Measurements from ENCODE around the gene KLK13. TPM values are rescaled to one million over a fixed set of nuclear protein-coding genes. Genes with fewer than 3 reads are reported as not detected.

The KLK13 gene, protein sequence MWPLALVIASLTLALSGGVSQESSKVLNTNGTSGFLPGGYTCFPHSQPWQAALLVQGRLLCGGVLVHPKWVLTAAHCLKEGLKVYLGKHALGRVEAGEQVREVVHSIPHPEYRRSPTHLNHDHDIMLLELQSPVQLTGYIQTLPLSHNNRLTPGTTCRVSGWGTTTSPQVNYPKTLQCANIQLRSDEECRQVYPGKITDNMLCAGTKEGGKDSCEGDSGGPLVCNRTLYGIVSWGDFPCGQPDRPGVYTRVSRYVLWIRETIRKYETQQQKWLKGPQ
- total RNA-seq (2014; rRNA removed): not detected in 2 replicates
- not detected for polyA plus RNA-seq (2012)

DNA sequence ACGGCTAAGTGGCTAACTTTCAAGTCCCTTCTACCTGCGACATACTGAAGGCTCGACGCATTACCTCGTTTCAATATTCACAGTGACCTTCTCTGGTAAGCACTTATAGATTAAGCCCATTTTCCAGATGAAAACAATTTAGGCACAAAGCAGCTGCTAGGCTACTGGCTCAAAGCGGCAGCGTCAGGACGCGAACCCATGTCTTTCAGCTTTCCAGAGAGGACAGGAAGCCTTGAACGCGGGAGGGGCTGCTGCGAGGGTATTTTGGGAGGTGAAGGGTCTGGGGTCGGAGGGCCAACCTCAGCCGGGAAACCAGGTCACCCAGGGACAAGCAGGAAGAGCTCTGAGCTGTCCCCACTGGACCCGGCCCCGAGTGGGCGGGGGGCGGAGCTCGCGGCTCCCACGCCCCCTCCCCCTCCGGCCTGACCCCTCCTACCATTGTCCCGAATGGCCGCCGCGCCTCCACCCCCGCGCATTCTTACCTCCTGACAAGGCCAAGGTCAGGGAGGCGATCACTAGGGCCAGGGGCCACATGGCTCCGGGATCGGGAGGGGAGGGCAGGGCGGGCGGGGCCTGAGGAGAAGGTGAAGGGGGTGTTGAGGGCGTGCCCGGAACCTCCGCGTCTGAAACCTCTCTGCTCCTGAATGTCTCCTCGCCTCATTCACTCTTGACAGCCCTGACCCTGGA lies at the start of gene KLK13:
TSS of gene KLK13 (minus strand) at position 559 of the 687 bp plus-strand sequence. CDS start at position 534, 25 bp downstream.
- DNase-seq (ENCODE audit: low read depth): no peak

DNA sequence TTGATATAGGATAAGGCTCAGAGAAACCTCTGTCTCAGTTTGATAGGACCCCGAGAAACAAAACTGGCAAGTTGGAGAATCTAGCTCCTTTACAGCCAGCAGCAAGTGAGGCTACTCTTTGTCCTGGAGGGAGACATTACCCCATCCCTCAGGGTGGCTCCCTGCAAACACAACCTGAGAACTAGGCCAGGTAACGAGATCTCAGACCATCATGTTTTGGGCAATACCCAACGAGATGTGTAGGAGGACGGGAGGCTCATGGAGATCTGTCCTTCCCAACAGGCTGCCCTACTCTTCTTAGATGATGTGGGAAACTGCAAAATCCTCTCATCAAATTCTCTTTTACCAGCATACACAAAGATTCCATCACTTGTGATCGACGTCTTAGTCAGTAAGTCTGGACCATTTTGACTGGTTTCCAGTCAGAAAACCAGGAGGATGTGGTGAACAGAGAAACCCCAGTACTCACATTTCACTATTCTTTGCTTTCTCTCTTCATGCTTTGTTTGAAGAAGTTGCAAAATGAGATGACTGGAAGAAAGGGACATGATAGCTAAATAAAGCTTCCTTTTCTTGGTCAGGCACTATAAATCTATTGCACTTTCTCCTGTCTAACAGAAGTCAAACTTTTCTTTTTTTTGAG lies 49.3 kb upstream of the KLK13 start:
- DNase-seq (ENCODE audit: low read depth): no peak

DNA sequence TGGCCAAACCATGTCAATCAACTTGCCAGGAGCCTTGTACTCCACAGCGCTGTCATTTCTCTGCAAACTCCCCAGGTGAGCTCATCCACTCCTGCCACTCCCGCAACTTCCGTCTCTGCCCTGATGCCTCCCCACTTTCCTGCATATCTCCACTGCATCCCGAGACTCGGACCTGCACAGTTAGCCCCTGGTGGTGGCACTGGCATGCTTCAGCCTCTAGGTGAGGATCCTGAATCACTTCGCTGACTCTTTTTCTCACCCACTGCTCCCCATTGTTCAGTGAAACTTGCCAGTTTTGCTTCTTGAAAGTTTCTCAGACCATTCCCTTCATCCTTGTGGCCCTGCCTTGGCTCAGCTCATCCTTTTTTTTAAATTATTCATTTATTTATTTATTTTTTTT lies 46.7 kb upstream of the KLK13 start:
- no peak for DNase-seq (ENCODE audit: low read depth)

DNA sequence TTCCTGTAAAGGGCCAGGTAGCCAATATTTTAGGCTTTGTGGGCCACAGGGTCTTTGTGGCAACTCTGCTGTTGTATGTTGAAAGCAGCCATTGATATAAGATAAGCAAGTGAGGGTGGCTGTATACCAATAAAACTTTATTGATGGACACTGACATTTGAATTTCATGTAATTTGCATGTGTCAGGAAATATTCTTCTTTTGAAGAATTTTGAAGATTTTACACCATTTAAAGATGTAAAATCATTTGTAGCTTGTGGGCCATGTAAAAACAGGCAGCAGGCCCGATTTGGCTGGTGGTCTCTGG lies 45.7 kb upstream of the KLK13 start:
- DNase-seq (ENCODE audit: low read depth): no peak

DNA sequence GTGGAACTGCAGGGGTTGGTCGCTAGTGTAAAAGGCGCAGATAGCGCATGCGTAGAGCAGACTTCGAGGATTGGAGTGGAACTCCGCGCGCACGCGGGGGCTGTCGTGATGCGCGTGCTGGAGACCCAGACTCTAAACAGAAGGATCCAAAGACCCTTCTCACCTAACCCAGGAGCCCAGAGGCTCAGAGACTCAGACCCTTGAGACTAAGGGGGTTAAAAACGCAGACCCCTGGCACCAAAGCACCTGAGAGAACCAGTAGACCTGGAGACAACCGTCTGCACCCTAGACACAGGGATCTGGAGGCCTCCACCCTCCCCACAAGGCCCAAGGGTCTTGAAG lies 43.9 kb upstream of the KLK13 start:
- DNase-seq (ENCODE audit: low read depth): no peak

DNA sequence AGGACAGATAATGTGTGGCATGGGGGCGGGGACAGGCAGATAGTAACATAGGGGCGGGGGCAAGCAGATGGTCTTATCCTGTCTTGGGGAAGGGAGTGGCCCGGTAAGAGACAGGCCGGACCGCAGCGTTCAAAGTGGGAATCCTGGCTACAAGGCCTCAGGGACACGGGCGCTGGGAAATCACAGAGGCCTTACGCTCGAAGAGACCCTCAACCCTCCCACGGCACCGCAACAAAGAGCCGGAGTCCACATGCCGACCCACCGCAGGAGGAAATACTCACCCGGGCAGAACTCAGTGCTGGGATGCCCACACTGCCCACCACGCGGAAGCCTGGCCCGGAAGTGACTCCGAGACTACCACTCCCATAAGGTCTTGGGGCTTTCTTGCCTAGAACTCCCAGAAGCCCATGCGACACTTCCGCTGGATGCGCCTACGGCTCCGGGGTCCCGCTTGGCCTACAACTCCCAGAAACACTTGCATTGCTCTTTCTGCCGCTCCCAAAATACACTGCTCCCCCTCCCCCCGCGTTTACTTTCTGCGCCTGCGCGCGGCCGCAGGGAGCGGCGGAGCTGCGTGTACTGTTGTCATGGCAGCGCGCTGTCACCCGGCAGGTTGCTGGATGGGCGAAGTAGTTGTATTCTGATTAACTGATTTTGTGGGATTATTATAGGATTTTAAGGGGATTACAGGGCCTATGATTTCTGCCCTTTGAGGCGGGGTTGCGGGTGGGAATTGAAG lies 43.3 kb upstream of the KLK13 start, which contains the start of gene CTU1:
TSS of gene CTU1 (minus strand) at position 344 of the 739 bp plus-strand sequence. CDS start 3,840 bp downstream, outside the sequence.
- DNase-seq (ENCODE audit: low read depth): peak; percentile 99

DNA sequence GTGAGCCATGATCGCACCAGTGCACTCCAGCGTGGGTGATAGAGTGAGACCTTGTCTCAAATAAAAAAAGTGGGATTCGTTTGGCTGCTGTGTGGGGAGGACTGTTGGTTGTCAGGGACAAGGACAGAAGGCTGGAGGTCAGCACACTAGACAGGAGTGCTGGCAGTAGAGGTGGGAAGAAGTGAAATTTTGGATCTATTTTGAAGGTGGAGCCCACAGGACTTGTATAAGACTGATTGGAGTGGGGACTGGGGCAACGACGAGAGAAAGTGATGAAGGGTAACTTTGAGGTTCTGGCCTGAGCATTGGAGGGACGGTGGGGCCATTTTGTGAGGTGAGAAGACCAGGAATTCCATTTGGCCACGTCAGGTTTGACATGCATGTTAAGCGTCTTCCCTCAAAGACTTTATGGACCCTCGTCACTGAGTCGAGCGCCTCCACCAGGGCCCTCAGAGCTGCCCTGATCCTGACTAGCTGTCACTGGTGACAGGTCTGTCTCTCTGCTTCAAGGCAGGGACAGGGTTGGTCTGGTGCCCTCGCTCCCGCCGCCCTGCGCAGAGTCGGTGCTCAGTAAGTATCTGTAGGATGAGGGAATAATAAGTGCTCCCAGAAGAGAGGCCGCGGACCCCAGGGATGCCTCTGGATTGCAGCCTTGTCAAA lies 42.6 kb upstream of the KLK13 start:
- DNase-seq (ENCODE audit: low read depth): peak; percentile 17

DNA sequence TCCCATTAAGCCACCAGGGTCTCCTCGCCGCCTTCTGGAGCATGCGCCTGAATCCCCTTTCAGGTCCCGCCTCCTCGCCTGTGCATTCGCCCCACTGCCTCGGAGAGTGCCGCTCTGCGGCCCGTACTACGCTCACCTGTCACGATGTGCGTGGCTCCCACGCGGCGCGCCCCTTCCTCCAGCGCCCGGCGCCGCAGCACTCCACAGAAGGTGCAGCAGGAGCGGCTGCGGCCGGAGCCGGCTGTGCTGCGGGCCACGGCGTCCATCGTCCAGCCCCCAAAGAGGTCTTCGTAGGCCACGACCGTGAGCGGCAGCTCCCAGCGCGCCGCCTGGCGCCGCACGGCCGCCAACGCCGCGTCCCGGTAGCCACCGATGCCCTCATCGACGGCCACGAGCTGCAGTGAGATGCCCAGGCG lies 39.0 kb upstream of the KLK13 start:
- no peak for DNase-seq (ENCODE audit: low read depth)

DNA sequence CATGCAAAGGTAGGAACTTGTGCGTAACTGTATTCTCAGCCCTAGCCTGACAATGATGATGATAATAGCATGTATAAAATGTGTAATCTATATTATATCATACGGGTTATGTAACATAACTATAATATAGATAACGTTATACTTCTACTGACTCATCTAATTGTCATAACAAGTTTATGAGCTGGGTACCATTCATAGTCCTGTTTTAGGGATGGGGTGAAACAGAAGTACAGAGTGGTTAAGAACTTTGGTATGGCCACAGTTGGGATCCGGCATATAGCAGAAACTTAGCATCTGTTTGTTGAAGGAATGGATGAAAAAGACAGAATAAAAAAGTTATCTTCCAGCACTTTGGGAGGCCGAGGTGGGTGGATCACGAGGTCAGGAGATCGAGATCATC lies 38.1 kb upstream of the KLK13 start:
- no peak for DNase-seq (ENCODE audit: low read depth)

DNA sequence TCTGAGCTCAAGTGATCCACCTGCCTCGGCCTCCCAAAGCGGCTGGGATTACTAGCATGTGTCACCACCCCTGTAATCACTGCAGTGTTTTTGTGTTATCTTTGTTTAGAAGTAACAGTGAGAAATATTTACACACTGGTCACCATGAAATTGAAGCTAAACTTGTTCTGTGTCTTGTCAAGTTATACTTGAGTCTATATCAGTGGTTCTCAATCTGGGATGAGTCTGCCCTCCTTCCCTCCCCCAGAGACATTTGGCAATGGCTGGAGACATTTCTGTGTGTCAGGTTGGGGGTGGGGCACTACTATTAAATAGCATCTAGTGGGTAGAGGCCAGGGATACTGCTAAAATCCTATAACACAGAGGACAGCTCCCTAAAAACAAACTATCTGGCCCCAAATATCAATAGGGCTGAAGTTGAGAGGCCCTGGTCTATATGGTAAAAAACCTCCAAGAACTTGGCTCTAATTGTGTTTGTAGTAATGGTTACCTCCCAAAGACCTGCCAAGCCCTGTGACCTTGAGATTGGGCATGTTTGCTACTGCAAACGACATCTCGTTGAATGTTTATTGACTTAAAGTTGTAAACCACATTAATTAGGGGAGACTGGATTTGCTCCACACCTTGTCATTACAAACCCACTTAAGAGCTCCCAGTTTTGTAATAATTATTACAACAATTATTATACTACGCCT lies 36.4 kb upstream of the KLK13 start:
- no peak for DNase-seq (ENCODE audit: low read depth)

DNA sequence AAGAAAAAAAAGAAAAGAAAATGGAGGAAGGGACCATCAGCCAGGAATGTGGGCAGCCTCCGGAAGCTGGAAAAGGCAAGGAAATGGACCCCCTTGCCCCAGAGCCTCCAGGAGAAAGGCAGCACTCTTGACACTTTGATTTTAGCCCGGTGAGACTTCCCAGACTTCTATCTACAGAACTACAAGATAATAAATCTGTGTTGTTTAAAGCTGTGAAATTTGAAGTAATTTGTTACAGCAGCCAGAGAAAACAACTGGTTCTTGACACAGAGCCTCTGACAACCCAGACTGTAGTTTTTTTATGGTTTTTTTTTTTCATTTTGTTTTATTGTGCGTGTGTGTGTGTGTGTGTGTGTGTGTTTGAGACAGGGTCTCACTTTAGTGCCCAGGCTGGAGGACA lies 35.7 kb upstream of the KLK13 start:
- DNase-seq (ENCODE audit: low read depth): no peak

DNA sequence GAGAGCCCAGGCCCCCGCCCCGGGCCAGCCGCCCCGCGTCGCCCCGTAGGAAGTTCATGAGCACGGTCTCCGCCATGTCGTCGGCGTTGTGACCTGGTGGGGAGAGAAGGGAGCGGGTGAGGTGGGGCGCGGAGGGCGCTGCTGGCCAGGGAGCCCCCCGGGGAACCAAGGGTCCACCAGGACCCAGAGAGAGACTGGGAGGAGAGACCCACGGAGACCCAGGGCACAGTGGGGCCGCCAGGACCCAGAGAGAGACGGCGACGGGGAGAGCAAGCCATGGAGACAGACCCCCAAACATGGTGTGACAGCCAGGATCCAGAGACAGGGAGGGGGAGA lies 34.1 kb upstream of the KLK13 start:
- DNase-seq (ENCODE audit: low read depth): no peak

DNA sequence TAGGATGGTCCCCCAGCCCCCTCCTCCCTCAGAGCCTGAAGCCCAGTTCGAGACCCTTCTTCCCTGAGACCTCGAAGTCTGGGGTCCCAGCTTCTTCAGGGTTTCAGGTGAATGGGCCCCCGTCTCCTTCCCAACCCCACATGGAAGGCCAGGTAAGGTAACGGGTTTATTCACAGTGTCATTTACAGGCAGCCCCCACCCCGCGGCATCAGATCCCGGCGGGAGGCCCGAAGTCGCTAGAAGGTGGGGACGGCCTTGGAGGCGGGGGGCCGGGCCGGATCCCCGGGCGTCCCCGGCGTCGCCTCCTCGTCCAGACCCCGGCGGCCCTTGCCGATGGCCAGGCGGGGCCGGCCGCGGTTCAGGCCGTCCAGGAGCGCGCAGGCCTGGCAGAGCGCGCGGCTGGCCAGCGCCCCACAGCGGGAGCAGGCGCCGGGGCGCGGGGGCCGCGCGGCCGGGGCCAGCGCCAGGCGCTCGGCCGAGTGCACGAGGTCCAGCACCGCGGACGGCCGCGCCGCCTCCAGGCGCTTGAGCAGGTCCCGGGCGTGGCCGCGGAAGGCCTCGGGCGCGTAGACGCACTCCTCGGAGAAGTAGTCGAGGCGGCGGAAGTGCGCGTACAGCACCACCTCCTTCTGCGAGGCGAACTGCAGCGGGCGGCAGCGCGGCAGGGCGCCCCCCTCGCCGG lies 33.6 kb upstream of the KLK13 start:
- no peak for DNase-seq (ENCODE audit: low read depth)

DNA sequence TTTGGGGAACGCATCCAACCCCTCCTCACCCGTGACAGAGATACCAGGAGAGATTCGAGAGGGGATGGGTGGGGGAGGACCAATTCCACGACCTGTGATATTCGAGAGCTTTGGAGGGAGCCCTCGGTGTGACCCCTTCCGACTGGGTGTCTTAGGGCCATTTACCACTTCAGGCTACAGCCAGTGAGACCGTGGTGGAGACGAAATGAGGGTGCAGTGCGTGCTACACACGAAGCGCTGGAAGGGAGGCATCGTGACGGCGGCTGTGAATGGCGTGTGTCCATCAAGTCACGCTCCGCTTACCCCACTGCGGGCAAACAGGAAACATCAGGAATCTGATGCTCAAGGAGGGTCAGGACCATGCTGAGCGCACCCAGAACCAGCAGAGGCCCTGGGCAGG lies 32.9 kb upstream of the KLK13 start:
- no peak for DNase-seq (ENCODE audit: low read depth)

DNA sequence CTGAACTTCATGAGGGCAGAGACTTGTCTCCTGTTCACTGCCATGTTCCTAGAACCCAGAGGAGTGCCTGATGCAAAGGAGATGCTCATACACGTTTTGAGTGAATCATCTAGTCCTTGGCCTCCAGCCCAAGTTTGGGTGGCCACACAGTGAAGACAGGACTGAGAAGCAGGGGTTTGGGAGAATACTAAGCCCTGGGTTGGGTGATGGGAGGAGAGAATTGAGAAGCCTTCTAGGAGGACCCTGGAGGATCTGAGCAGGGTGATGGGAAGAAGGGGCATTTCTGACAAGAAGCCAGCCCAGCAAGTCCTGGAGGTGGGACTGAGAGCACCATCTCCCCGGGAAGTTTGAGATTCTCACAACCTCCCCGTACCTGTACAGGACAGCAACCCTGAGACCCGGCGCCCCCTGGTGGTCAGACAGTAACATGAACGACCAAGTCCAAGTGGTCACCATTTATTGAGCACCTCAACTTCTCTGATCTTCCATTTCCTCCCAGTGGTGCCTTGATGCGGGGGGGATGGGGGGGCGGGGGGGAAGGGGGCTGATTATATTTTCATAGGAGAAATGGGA lies 32.4 kb upstream of the KLK13 start:
- peak; percentile 26 for DNase-seq (ENCODE audit: low read depth)

DNA sequence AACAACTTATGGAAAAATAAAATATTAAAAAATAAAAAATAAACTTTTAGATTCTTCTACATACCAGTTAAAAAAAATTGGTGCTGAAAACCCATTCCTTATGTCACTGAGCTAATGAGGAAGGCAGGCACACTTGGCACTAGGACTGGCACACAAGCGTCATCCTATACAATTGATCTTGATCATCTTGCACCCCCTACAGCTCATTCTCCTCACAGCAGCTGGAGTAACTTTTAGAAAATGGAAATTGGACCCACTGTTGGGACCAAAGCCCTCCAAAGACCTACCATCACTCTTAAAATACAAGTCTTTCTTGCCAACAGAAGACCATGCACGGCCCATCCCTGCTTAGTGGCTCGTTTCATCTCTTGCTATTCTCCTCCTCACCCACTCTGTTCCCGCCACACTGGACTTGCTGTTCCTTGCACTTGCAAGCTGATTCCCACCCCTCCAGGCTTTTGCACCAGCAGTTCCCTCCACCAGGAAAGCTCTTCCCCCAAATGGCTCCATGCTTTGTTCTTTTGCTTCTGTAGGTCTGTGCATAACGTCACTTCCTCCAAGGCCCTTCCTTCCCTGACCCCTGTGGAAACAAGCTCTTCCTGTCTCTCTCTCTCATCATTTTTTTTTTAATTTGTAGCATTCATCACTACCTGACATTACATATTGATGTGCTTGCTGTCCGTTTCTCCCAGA lies 31.7 kb upstream of the KLK13 start:
- no peak for DNase-seq (ENCODE audit: low read depth)

DNA sequence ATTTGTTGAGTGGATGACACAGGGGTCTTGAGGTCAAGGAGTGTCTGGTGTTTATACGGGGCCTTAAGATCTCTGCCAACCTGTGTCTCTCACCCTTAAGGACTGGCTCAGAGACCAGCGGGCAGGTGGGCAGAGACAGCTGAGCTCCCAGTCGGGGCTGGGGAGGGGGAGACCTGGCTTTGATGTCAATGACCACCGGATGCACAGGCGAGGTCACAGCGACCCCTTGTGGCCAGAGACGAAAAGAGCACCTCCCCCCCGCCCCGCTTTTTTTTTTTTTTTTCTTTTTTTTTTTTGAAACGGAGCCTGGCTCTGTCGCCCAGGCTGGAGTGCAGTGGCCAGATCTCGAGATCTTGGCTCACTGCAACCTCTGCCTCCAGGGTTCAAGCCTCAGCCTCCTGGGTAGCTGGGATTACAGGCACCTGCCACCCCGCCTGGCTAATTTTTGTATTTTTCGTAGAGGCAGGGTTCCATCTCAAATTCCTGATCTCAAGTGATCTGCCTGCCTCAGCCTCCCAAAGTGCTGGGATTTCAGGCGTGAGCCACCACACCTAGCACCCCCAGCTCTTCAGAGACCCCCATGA lies 29.9 kb upstream of the KLK13 start:
- DNase-seq (ENCODE audit: low read depth): no peak

DNA sequence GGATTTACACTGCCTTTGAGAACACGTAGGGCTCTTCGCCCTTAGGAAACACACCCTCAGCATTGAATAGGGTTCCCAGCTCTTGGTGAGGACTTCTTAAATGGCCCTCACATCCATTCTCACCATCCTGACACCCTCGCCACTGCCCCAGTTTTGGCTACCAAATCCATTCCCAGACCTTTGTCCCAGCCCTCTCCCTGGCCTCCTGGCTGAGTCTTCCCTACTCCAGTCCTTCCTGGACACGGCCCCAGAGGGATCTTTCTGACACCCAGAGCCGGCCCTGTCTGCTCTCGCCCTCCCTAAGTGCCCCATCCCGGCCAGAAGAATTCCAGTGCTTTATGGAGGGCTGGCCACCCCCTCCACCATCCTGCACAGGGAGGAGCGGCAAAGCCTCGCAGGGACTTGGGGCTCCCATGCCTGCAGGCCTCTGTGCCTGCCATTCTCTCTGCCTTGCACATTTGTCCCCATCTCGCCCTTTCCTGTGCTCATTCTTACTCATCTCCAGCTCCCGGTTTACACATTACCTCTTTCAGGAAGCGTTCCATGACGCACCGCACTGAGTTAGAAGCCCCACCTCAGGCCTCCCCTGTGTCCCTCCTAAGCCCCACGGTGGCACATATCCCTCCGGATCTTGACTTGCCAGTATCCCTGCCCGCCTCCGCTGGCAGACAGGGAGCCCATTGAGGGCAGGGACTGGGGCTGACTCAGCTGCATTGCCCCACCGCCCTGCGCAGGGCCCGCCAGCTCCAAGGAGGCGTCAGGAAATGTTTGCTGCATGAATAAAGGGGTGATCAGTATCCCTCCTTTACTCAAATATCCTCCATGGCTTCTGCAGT lies 28.8 kb upstream of the KLK13 start:
- DNase-seq (ENCODE audit: low read depth): no peak
